Sigmoid colon (tissue), 4 donors: ENCODE measurements around the gene FRG2C.
"Not testable (repeated sequence)": the region's sequence is repeated elsewhere in the genome, so short reads cannot be mapped to it uniquely, and the experiment has no call there.

Source experiments
- POLR2A ChIP-seq, 2 donors: fragments of 450-650 bp; IDR thresholded peaks; one replicate each; pipeline ENCODE4 v1.6.1; 2016; ENCODE audit warnings: antibody characterized with exemption in 2 of 2, mild to moderate bottlenecking in 2 of 2, moderate library complexity in 2 of 2
- POLR2AphosphoS5 ChIP-seq, 4 donors: sonication (generic); formaldehyde crosslinking; IDR thresholded peaks; one replicate each; pipeline ENCODE4 v1.6.1; 2017; ENCODE audit warnings: antibody characterized with exemption in 4 of 4
- TF ChIP-seq, protein P1 (sequence below), 4 experiments: fragments of 450-650 bp in 3 of 4; fragments of 200-600 bp in 1 of 4; IDR thresholded peaks; one replicate each; pipeline ENCODE4 v1.5.1; 2016 to 2019; ENCODE audit warnings: antibody characterized with exemption in 4 of 4, mild to moderate bottlenecking in 3 of 4, moderate library complexity in 2 of 4

DNA sequence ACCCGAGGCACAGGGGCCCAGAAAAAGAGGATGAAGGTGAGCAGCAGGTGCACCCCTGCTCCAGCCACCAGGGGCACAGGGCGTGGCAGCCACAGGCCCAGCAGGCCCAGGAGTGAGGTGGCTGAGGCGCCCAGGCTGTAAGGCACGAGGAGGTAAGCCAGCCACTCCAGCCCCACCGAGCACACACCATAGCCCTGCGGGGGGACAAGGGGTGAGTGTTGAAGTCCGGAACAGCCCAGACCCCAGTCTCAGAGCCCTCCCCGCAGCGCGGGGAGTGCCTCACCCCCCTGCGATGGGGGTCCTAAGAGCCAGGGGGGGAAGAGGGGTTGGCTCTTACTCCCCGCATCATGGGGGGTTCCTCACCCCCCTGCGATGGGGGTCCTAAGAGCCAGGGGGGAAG, 40.5 kb upstream of the FRG2C start:
- TF ChIP-seq, protein P1, sequence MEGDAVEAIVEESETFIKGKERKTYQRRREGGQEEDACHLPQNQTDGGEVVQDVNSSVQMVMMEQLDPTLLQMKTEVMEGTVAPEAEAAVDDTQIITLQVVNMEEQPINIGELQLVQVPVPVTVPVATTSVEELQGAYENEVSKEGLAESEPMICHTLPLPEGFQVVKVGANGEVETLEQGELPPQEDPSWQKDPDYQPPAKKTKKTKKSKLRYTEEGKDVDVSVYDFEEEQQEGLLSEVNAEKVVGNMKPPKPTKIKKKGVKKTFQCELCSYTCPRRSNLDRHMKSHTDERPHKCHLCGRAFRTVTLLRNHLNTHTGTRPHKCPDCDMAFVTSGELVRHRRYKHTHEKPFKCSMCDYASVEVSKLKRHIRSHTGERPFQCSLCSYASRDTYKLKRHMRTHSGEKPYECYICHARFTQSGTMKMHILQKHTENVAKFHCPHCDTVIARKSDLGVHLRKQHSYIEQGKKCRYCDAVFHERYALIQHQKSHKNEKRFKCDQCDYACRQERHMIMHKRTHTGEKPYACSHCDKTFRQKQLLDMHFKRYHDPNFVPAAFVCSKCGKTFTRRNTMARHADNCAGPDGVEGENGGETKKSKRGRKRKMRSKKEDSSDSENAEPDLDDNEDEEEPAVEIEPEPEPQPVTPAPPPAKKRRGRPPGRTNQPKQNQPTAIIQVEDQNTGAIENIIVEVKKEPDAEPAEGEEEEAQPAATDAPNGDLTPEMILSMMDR (IDR thresholded peaks at IDR 0.05): not testable (repeated sequence)
- TF ChIP-seq POLR2AphosphoS5, POLR2A (IDR thresholded peaks at IDR 0.05): not testable (repeated sequence)
